Activated CD4-positive, CD25-positive, alpha-beta regulatory T cell treated with anti-CD3 and anti-CD28 coated beads, Interleukin-2, amount 50 U/mL, for 24 hours (primary cell): Measurements from ENCODE around the gene RFT1.

Experiments
- ATAC-seq, 2 donors: fragments of 150-1000 bp; cut with Tn5 transposase; one replicate each; pipeline ENCODE4 v1.10.0; 2021; ENCODE audit warnings: mild to moderate bottlenecking in 1 of 2, moderate library complexity in 1 of 2

RFT1 gene

DNA sequence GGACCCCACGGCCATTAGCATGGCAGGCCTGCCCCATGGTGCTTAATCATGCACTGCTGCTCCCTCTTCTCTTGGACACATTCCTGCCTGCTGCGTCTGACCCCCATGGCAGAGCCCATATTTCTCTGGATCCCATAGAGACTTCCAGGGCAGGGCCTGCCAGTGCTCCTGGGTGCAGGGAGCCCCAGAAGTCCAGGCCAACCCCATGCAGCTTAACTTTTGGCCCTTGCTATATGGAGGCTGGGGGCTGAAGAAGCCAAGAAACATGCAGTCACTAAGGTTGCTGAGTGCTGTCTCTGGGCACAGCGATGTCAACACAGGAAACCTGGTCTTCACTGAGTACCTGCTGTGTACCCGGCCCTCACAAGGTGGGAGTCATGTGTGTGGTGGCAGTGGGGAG, 19.5 kb upstream of the RFT1 start:
- no peak for ATAC-seq

DNA sequence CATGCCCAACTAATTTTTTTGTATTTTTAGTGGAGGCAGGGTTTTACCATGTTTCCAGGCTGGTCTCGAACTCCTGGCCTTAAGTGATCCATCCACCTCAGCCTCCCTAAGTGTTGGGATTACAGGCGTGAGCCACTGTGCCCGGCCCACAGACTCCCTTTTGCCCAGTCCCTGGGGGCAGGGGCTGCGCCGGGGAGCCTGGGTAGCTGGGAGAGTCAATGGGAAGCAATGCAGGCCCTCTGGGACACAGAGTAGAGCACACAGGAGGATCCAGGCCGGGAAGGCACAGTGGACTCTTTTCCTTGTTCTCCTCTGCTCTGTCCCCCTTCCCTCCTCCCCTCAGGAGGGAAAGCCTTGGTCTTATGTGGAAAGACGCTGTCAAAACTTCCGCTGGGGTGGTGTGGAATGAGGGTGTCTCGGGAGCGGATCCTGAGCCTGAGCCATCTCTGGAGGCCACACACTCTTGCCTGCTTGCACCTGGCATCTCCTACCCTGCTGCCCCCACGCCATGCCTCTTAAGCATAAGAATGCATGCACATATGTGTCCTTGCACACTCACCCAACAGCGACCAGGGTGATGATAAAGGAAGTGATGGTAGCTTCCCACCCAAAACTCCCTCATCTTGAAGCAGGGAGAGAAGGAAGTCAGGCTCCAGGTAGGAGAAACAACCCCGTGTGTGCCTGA, 18.9 kb upstream of the RFT1 start:
- no peak for ATAC-seq

DNA sequence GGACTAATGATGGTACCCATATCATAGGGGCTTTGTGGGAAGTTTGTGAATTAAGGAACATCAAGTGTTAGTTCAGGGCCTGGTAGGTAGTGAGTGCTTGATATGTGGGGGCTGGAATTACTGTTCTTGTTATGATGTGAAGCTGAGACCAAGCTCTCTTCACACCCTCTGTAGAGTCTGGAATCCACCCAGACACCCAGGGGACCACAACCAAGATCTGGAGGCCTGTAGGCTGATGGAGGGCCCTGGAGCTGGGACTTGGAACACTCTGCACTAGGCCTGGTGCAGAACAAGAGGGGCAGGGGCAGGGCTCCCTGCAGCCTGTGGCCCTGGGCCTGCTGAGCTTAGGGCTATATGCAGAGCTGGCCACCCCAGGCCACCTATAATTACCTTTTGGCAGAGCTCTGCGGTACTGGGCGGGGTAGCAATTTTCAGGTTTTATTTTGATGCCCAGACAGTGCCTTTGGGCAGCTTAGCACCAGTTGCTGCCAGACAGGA, 17.7 kb upstream of the RFT1 start:
- ATAC-seq, result no peak

DNA sequence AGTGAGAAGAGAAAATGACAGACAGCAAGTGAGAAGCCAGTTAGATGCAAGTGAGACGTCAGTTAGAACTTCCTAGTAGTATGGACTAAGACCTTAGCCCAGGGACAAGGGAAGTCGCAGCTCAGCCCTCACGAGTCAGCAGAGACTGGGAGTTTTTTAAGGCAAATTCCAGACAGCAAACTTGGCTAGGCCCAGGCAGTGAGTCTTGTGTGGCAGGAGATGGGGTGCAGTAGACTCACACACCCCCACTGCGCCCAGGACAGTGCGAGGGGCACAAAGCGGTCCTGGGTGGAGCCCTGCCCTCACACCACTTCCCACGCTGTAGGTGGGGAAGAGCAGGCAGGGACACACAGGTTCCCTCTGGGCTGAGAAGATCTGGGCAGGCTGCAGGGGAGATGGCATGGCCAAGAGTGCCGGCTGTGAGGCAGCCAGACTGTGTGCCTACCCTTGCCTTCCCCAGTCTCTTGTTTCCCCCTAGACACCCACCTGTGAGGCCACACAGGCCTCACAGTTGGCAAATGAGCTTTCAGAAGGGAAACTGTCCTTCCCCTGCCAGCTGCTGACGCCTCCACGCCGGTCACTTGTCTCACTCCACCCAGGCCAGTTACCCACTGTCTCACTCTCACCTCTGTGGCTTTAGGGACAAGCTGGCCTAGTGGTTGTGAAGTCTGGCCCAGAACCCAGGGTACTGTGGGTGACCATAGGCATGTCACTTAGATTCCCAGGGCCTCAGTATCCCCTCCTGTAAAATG, 17.1 kb upstream of the RFT1 start:
- no peak for ATAC-seq

DNA sequence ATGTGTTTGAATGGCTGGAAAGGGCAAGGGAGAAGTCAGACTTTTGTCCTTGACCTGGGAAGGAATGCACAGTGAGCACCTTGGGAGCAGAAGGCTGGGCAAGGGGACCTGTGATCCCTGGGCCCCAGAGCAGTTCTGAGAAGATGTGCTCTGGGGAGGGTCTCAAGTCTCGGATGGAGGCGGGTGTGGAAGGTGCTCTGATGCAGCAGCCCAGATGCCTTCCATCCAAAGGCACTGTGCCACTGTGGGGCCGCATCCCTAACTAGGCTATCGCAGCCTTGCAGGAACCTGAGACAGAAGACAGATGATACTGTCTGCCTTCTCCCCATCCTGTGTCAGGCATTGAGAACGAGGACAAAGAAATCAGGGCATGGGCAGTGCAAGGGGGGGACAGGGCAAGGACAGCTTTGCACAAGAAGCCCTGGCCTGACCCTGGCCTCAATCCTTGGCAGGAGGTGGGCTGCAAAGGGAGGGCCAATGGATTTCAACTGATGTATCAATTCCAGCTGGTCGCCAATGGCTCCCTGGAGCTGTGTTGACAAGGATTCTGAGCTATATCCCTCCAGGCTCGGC, 16.2 kb upstream of the RFT1 start:
- ATAC-seq, result no peak

DNA sequence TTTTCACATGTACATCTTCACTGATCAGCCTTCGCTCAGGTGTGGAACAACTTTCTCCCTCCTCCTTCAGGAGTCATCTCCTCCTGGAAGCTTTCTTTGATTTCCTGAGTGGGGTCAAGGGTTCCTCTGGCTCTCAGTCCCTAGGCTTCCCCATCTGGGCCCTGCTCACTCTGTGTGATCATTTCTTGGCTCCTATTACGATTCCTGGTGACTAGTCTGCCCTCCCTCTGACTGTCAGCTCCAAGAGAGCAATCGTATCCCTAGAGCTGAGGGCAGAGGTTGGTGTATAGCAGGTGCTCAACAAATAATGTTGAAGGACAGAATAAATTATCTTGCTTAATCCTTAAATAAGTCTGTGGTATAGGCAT, 15.5 kb upstream of the RFT1 start:
- no peak for ATAC-seq

DNA sequence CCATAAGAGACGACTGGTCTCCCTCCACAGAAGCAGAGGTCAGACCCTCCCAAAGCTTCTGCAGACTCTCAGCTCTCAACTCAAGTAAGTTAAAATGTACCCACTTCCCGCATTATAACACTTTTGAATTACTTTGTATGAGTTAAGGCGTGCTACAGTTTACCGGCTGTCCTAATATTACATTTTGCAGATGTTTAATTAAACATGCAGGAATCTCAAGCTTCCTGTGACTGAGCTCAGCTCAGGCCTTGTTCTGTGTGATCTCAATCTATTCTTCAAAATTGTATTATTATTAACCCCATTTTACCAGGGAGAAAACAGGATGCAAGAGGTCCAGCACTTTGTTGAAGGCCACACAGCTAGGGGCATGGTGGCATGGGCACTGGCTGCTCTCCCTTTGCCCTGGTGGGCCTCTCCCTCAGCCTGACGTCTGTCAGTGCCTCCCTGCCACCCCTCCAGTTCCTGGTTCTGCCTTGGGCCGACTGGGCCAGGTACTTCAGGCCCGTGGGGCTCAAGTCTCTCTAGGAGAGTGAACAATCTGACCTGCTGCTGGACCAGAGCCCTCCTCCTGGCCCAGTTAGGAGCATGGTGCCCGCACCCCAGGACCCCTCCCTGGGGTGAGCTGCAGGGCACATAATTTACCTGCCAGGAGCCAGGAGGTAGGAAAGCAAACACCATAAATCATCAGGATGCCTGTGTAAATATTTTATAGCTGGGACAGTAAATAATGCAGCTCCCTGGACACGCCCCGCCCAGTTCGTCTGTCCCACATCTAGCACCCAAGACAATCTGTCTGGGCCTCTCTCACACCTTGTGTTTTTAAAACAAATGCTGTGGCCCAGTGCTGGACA, 14.9 kb upstream of the RFT1 start:
- ATAC-seq, result no peak

DNA sequence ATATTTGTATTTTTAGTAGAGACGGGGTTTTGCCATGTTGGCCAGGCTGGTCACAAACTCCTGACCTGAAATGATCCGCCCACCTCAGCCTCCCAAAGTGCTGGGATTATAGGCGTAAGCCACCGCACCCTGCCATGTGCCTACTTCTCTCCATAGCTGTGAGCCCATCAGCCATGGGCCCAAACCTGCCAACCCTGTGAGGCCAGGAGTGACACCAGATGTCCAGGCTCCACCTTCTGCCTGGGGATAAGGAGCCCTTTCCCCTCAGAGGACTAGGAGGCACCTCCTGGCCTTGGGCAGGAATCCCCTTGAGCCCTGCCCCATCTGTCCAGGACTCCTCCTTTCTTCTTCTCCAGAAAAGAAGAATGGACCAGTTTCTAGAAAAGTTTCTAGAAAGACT, 14.2 kb upstream of the RFT1 start:
- no peak for ATAC-seq

DNA sequence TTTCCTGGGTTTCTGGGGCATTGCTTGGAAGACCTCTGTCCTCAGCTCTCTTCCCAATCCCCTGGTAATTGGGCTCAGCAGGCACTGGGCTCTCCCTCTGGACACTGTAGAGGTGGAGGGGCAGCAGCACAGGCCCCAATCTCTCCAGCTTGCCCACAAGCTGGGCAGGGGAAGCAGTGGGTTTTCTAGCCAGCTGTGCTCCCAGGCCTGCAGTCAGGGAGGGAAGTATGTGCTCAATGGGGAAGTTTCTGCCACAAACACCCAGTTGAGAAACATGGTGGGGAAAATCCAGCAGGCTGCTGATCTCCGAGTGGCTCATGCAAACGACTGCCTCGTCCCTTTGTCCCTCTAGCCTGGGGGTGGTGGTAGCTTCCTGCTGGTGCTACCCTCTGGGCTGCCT, 12.8 kb upstream of the RFT1 start:
- ATAC-seq, result no peak

DNA sequence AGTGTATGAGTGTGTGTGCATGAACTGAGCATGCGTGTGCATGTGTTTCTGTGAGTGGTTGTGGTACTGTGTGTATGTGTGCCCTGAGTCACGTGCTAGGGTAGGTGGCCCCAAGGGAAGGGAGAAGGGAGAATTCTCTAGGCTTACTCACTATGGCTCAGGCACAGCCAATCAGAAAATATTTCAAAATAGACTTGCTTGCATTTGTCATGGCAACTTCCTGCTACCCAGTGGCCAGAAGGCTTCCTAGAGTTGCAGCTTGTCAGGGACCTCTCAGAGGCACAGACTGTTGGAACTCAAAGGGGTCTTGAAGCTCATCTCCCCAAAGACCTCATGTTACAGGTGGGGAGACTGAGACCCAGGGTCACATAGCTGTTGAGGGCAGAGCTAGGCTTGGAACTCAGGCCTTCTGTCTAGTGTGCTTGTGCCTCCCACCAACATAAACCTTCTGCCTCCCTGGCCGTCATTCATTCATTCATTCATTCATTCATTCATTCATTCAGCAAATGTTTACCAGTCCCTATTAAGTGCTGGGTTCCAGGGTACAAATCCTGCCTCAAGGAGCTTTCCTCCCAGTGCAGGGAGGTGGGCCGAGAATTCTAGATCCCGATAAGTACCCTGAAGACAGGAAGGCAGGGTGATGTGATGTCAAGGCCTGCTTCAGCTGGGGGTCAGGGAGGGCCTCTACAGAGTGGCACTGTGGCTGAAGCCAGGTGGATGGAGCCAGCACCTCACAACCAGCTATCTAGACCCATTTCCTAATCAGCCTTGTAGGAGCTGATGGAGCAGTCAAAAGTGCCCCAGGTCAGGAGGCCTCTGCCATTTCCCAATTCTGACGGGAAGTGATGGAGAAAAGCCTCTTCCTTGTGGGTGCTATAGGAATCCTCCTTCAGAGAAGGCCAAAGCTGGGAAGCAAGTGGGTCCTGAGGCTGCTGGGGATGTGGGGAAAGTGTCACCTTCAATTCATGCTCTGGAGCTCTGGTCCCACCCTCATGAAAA, 10.9 kb upstream of the RFT1 start:
- peak; percentile 44 to 51 for ATAC-seq

DNA sequence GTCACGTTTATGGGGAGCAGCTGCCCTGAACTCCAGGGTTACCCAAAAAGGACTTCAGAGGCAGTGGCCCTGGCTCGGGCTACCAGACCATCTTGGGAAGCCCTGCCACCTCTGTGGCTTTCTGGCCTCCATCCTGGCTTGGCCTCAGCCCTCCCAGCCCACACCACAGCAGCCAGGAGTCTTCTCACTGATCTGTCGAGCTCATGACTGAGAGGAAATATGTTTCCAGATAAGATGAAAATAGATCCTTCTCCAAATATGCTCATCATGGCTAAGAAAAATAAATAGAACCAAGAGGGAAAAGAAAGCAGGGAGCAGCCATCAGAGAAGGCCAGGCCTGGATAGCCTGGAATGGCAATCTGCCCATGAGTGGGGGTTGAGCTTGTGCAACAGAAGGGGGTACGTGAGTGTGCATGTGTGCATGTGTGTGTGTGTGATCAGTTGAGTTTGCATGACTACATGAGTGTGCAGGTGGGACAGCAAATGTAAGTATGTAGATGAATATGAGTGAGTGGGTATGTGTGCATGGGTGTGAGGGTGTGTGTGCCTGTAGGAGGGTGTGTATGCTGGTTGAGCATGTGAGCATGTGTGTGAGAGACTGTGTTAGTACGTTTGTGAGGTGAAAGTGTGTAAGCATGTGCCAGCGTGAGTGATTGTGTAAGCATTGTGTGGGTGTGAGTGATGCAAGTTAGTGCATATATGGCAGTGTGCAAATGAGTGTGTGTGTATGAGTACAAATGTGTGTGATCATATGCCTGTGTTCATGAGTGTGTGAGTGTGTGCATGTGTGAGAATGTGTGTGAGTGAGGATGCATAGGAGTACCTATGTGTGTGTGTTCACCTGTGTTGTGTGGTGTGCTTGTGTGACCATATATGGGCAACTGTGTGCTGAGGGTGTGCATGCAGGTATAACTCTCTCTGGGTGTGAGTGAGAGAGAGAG, 9.9 kb upstream of the RFT1 start:
- no peak for ATAC-seq

DNA sequence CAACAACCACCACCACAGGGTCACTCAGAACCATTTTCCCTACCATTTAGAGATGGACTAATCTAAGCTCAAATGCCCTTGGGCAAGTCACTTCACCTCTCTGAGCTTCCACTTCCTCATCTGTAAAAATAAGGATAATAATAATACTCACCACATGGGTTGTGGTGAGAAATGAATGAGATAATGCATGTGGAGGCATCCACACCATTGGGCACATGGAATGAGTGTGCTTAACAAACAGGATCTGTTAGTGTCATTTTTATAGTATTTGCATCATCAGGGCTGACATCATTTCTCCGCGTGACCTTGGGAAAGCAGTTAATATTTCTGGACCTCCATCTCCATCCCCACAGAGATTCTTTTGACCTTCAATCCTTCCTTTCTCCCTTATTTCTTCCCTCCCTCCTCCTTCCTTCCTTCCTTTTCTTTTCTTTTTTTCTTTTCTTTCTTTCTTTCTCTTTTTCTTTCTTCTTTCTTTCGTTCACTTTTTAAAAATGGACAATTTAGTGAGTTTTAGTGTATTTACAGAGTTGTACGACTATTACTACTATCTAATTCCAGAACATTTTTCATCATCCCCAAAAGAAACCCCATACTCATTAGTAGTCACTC, 7.7 kb upstream of the RFT1 start:
- no peak for ATAC-seq

DNA sequence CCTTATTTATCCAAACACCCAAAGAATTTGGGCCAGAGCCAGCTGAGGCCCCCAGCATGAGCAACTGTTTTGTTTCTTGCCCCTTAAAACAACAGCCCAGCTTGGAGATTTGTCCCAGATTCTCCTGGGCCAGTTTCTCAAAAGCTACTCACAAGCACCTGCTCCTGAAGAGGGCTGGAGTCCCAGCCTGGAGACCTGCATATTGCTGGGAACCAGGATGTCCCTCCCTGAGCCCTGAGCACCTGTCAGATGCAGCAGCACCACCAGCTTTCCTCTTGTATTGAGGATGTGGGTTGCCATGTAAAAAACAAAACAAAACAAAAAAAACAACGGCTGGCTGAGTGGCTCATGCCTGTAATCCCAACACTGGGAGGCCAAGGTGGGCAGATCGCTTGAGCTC, 7.0 kb upstream of the RFT1 start:
- ATAC-seq, result no peak

DNA sequence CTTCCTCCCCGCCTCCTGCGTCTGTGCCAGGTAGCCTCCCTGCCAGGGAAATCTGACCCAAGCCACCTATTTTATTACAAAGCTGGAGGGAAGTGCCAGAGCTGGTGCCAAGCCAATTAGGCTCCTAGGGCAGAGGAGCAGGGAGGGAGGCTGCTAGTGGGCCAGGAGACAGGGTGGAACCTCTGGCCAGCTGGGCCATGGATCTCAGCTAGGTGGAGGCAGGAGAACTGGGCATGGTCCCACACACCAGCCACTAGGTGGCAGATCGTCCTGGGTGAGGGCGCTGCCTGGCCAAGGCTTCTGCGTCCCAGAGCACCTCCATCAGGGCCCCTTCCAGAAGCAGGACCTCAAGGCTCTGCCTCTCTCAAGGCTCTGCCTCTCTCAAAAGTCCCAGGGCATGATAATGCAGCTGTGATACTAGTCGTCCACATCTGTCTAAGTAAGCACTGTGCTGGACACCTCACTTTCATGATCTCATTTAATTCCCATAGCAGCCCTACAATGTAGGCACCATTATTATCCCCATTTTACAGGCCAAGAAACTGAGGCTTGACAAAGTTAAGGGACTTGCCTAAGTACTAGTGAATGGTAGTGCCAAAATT, 4.5 kb upstream of the RFT1 start:
- ATAC-seq, result peak; percentile 22 to 49

DNA sequence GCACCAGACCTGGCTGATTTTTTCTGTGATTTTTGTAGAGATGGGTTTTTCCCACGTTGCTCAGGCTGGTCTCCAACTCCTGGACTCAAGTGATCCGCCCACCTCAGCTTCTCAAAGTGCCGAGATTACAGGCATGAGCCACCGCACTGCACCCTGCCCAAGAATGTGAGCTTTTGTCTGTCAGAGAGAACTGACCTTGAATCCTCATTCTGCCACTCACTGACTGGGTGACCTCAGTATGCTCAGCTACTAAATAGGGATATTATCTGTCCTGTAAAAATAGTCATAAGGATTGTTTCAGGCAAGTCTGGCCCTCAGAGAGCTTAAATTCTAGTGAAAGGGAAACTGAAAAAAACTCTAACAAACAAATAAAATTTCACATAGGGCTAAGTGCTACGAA, 2.1 kb upstream of the RFT1 start:
- ATAC-seq, result no peak

DNA sequence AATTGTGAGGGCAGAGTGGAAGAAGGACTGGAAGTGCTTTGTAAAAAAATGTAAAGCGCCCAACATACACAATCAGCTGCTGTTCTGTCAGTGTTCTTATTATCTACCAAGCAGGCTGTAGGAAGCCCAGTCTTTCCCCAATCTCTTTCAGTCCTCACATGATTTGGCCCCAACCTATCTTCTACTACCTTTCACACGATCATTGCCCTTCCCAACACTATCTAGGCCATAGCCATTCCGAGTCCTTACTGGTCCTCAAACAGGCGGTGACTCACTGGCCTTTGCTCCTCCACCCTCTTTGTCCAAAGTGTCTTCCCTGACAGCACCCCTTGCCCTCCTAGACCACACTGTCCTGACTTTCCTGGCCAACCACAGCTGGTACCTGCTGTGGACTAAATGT, 861 bp upstream of the RFT1 start:
- no peak for ATAC-seq

DNA sequence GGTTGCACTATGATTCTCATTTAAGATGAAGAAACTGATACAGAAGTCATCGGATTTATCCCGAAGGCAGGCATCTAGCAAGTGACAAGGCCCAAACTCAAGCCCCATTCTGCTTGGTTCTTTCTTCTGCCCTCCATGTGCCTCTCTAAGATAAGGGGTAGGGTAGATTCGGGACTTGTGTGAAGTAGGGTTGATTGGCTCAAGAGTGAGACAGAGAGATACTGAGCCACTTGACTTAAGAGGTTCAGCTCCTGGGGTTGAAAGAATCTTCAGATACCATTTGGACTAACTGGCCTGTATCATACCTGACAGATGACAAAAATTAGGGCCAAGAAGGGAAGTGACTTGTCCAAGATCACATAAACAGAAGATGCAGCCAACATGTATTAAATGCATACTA, 891 bp downstream of the RFT1 start:
- ATAC-seq, result no peak

DNA sequence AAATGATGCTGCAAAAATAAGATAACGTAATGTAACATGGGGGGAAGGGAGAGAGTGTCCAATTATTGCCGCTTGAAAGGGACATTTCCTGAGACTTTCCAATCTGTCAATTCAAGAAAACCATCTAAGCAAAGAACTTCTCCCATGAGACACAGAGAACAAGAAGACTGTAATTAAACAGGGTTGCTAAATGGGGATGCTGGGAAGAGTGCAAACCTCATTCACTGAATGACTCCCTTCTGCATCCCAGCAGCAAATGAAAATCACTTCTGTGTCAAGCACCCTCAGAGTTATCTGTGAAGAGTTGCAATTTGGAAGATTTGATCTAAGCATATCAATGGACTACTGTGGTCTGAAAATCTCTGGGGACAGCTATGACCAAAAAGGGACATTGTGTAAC, 3.6 kb downstream of the RFT1 start:
- ATAC-seq, result no peak

DNA sequence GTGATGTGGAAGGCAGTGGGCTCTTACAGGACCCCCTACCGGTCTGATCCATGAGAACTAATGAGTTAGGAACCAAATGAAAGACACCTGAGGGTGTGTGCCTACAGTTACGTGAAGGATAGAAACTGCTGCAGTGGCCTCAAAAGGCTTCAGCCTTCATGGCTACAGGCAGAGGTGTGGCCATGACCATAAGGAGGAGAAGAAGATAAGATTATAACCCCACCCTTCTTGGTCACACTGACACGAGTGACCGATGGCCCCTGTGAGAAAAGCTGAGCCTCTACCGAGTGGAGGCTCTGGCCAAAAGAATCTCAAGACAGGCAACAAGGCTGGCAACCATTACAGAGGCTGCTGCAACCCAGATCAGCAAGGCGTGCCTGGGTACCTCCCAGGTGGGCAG, 6.3 kb downstream of the RFT1 start:
- no peak for ATAC-seq

DNA sequence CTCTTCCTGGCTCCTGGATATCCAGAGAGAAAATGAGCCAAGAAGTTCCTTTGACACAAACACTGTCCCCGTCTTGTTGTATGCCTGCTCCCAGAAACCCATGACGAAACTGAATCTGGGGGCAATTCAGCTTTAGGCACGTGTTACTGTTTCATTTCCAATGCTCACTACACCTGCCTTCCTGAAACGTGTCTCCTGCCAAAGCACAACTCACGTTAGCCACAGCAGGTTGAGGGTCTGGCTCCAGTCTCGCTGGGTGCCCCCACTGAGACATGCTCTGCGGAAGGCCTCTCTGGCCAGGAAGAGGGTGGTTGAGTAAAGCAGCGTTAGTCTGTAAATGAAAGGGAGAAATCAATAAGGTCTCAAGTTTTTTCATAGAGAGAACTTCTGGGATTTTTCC, 6.7 kb downstream of the RFT1 start:
- ATAC-seq, result no peak
